SK-N-SH (cell line): ENCODE results near the gene MTHFD1L.

ENCODE experiments used
- EP300 ChIP-seq, 2 experiments: IDR thresholded peaks; 2 replicates each; pipeline versions ENCODE4 v1.4.0 to v1.6.1; 2012; ENCODE audit warnings: borderline replicate concordance in 1 of 2, low read depth in 1 of 2, low read length in 1 of 2
- JUND ChIP-seq: IDR thresholded peaks from 2 replicates; pipeline ENCODE4 v1.4.0; 2012
- POLR2AphosphoS5 ChIP-seq: IDR thresholded peaks from 2 replicates; pipeline ENCODE4 v1.6.1; 2012; ENCODE audit warnings: low read depth, low read length
- YY1 ChIP-seq: IDR thresholded peaks from 2 replicates; pipeline ENCODE4 v1.4.0; 2012; ENCODE audit warnings: low read depth, mild to moderate bottlenecking
- ZBTB33 ChIP-seq: IDR thresholded peaks from 2 replicates; pipeline ENCODE4 v1.4.0; 2012; ENCODE audit warnings: low read depth, borderline replicate concordance
- TF ChIP-seq, protein P1 (sequence below): fragments of 200-600 bp; sonication (generic); IDR thresholded peaks from 2 replicates; pipeline ENCODE4 v1.6.1; 2017; ENCODE audit warnings: antibody characterized with exemption, mild to moderate bottlenecking, moderate library complexity

DNA sequence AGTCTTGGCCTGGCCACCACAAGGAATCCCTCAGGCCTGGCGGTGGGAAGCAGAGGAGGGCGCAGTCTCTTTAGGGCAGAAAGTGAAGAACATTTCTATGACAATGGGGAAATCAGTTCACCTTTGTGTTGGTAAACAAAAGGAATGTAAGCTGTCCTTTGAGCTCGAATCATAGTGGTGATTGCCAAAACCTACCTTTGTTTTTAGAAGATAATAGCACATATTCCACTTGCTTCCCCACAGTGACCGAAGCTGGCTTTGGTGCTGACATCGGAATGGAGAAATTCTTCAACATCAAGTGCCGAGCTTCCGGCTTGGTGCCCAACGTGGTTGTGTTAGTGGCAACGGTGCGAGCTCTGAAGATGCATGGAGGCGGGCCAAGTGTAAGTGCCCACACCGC lies 144.1 kb downstream of the MTHFD1L start:
- TF ChIP-seq EP300 (IDR thresholded peaks at IDR 0.05; ENCODE audit: borderline replicate concordance in 1 of 2, low read depth in 1 of 2, low read length in 1 of 2) (no peak), YY1 (no peak), POLR2AphosphoS5 (no peak), ZBTB33 (no peak), JUND (no peak)
- TF ChIP-seq, protein P1, sequence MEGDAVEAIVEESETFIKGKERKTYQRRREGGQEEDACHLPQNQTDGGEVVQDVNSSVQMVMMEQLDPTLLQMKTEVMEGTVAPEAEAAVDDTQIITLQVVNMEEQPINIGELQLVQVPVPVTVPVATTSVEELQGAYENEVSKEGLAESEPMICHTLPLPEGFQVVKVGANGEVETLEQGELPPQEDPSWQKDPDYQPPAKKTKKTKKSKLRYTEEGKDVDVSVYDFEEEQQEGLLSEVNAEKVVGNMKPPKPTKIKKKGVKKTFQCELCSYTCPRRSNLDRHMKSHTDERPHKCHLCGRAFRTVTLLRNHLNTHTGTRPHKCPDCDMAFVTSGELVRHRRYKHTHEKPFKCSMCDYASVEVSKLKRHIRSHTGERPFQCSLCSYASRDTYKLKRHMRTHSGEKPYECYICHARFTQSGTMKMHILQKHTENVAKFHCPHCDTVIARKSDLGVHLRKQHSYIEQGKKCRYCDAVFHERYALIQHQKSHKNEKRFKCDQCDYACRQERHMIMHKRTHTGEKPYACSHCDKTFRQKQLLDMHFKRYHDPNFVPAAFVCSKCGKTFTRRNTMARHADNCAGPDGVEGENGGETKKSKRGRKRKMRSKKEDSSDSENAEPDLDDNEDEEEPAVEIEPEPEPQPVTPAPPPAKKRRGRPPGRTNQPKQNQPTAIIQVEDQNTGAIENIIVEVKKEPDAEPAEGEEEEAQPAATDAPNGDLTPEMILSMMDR: no peak
